ENCODE measurements around the gene NEMP1. TPM values are rescaled to one million over a fixed set of nuclear protein-coding genes. Genes with fewer than 3 reads are reported as not detected.

NEMP1 gene
- total RNA-seq, 6 experiments from 2014 or later, result 13.0 to 22.1 (median 20.7) TPM

- H3K27me3 Mint-ChIP-seq (ENCODE audit: insufficient read depth), result peaks cover 12% of the 10 kb centered on the region
- no peaks in the 10 kb centered on the region for H3K9me3 Mint-ChIP-seq
- peaks cover 28% of the 10 kb centered on the region for H3K36me3 Mint-ChIP-seq (ENCODE audit: low read depth)
- no peak for DNase-seq
- H3K4me3 Mint-ChIP-seq, result no peak overlapping the region
- H3K27ac Mint-ChIP-seq, result no peak overlapping the region
- no peak for TF ChIP-seq CTCF (IDR thresholded peaks at IDR 0.05)
- H3K4me1 Mint-ChIP-seq (ENCODE audit: low read depth), result peaks cover 38% of the 10 kb centered on the region
Measured at GRCh38 chr12:57098546-57098945, 20.0 kb upstream of the NEMP1 start.

GRCh38 chr12:57097554-57097835 is 18.9 kb upstream of the NEMP1 start:
- H3K4me3 Mint-ChIP-seq, result no peak overlapping the region
- no peak for TF ChIP-seq CTCF (IDR thresholded peaks at IDR 0.05)
- no peak for DNase-seq
- peaks cover 16% of the 10 kb centered on the region for H3K27me3 Mint-ChIP-seq (ENCODE audit: insufficient read depth)
- peaks cover 28% of the 10 kb centered on the region for H3K36me3 Mint-ChIP-seq (ENCODE audit: low read depth)
- H3K4me1 Mint-ChIP-seq (ENCODE audit: low read depth), result peaks cover 49% of the 10 kb centered on the region
- H3K9me3 Mint-ChIP-seq, result no peaks in the 10 kb centered on the region
- no peak overlapping the region for H3K27ac Mint-ChIP-seq

- peaks cover 28% of the 10 kb centered on the region for H3K36me3 Mint-ChIP-seq (ENCODE audit: low read depth)
- H3K4me3 Mint-ChIP-seq, result no peak overlapping the region
- DNase-seq, result no peak
Measured at GRCh38 chr12:57096748-57097553, 18.4 kb upstream of the NEMP1 start.

GRCh38 chr12:57096099-57096572 is 17.5 kb upstream of the NEMP1 start:
- peaks cover 17% of the 10 kb centered on the region for H3K27me3 Mint-ChIP-seq (ENCODE audit: insufficient read depth)
- peaks cover 31% of the 10 kb centered on the region for H3K36me3 Mint-ChIP-seq (ENCODE audit: low read depth)
- H3K4me3 Mint-ChIP-seq, result no peak overlapping the region
- H3K27ac Mint-ChIP-seq, result peak overlapping the region; percentile 92
- peaks cover 63% of the 10 kb centered on the region for H3K4me1 Mint-ChIP-seq (ENCODE audit: low read depth)
- no peak for TF ChIP-seq CTCF (IDR thresholded peaks at IDR 0.05)
- no peaks in the 10 kb centered on the region for H3K9me3 Mint-ChIP-seq
- DNase-seq, result no peak

More at GRCh38 chr12:57096748-57097553, 18.4 kb upstream of the NEMP1 start:
- Mint-ChIP-seq H3K4me1 (ENCODE audit: low read depth) (peaks cover 54% of the 10 kb centered on the region), H3K27me3 (ENCODE audit: insufficient read depth) (peaks cover 16% of the 10 kb centered on the region), H3K9me3 (no peaks in the 10 kb centered on the region), H3K27ac (peak overlapping the region; percentile 92)
- TF ChIP-seq CTCF (IDR thresholded peaks at IDR 0.05), result no peak

- peak overlapping the region; percentile 92 for H3K27ac Mint-ChIP-seq
- peaks cover 69% of the 10 kb centered on the region for H3K4me1 Mint-ChIP-seq (ENCODE audit: low read depth)
- no peak for TF ChIP-seq CTCF (IDR thresholded peaks at IDR 0.05)
- DNase-seq, result no peak
- H3K9me3 Mint-ChIP-seq, result no peaks in the 10 kb centered on the region
- peaks cover 19% of the 10 kb centered on the region for H3K27me3 Mint-ChIP-seq (ENCODE audit: insufficient read depth)
- H3K36me3 Mint-ChIP-seq (ENCODE audit: low read depth), result peaks cover 37% of the 10 kb centered on the region
- H3K4me3 Mint-ChIP-seq, result no peak overlapping the region
Measured at GRCh38 chr12:57095440-57095839, 16.8 kb upstream of the NEMP1 start.

Measured in HFFc6 (cell line).